Thymus (tissue), 11 donors: ENCODE results near the gene CLCN7. TPM values are rescaled to one million over a fixed set of nuclear protein-coding genes. Genes with fewer than 3 reads are reported as not detected.

Source experiments
- DNase-seq, 9 donors: peaks; one replicate each; pipeline ENCODE4 v3.0.0-alpha.2; 2013; ENCODE audit warnings: low spot score in 9 of 9, low read depth in 6 of 9, missing footprints in 1 of 9
- H3K27ac ChIP-seq, 2 donors: one replicate each; pipeline ENCODE4 v1.5.1; 2013; ENCODE audit warnings: control low read depth in 1 of 2, low read depth in 1 of 2, low read length in 1 of 2, mild to moderate bottlenecking in 1 of 2, moderate library complexity in 1 of 2
- H3K27me3 ChIP-seq, 2 donors: one replicate each; pipeline ENCODE4 v1.5.1; 2013; ENCODE audit warnings: low read length in 1 of 2; ENCODE audit not compliant: control insufficient read depth in 2 of 2, insufficient read depth in 1 of 2
- H3K36me3 ChIP-seq, 2 donors: one replicate each; pipeline ENCODE4 v1.5.1; 2013; ENCODE audit warnings: low read length in 1 of 2, mild to moderate bottlenecking in 1 of 2, moderate library complexity in 1 of 2; ENCODE audit not compliant: control insufficient read depth in 2 of 2, insufficient read depth in 2 of 2
- H3K4me1 ChIP-seq, 2 donors: one replicate each; pipeline ENCODE4 v1.5.1; 2013; ENCODE audit warnings: low read length in 2 of 2; ENCODE audit not compliant: control insufficient read depth in 2 of 2, insufficient read depth in 2 of 2
- H3K4me3 ChIP-seq, 2 donors: one replicate each; pipeline ENCODE4 v1.5.1; 2013; ENCODE audit warnings: low read length in 2 of 2, control low read depth in 1 of 2, mild to moderate bottlenecking in 1 of 2
- H3K9me3 ChIP-seq, 2 donors: one replicate each; pipeline ENCODE4 v1.5.1; 2013; ENCODE audit warnings: low read length in 1 of 2, mild to moderate bottlenecking in 1 of 2; ENCODE audit not compliant: control insufficient read depth in 2 of 2, insufficient read depth in 1 of 2
- WGBS: extraction: QIAGEN DNeasy Blood & Tissue Kit; methylation state at CpG from one replicate; pipeline ENCODE4 v1.1.7; 2013; 5-methylcytosine and 5-hydroxymethylcytosine counted together
- polyA plus RNA-seq: library from polyadenylated mRNA; stranded (reverse); fragments of 200-250 nt; gene quantifications from one replicate; pipeline ENCODE4 v1.2.3, GENCODE V29; 2013
- total RNA-seq: library from RNA; stranded (reverse); fragments of 120-200 nt; gene quantifications from one replicate; pipeline ENCODE4 v1.2.4, GENCODE V29; 2013
- donor health status: healthy.

Gene CLCN7
- total and polyA plus RNA-seq, 2 donors: 17.5 to 78.5 TPM

- DNase-seq: no peak
- Histone ChIP-seq H3K9me3 (no peaks in the 10 kb centered on the region), H3K4me3 (no peak overlapping the region), H3K4me1 (peaks cover 0 to 4% of the 10 kb centered on the region in 2 donors), H3K36me3 (peaks cover 0 to 15% of the 10 kb centered on the region in 2 donors), H3K27ac (no peak overlapping the region), H3K27me3 (no peaks in the 10 kb centered on the region)
- 97% methylated on average over 22 of the region's 22 CpGs for WGBS
Measured at GRCh38 chr16:1468426-1468810, 6.4 kb downstream of the CLCN7 start.

DNA sequence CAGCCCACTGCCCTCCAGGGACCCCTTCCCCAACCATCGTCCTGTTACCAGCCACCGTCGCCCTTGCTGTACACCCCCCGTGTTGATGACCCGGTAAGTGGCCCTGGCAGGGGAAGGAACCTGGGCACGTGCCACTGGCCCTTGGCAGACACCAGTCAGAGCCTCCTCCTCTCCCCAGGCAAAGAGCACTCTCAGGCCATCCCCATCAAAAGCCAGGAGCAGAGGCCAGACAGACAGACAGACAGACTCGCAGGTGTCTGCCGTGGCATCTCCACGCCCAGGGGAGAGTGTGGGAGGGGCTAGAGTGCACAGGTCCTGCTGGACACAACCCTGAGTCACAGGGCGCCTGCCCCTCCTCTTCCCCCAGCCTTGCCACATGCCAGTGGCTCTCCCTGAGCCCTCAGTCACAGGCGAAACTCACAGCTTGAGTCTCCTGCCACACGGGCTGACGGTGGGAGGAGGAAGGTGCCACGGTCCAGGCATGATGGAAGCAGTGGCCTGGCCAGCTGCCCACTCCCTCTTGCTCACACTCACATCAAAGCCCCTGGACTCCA lies 7.8 kb downstream of the CLCN7 start:
- H3K27me3 ChIP-seq: no peaks in the 10 kb centered on the region
- no peak overlapping the region for H3K27ac ChIP-seq
- peaks cover 0 to 19% of the 10 kb centered on the region in 2 donors for H3K36me3 ChIP-seq
- no peaks in the 10 kb centered on the region for H3K9me3 ChIP-seq
- H3K4me3 ChIP-seq: no peak overlapping the region
- 94% methylated on average over 14 of the region's 14 CpGs for WGBS
- no peak for DNase-seq
- H3K4me1 ChIP-seq: peaks cover 0 to 4% of the 10 kb centered on the region in 2 donors

- DNase-seq: no peak
- Histone ChIP-seq H3K4me1 (peaks cover 0 to 2% of the 10 kb centered on the region in 2 donors), H3K9me3 (no peaks in the 10 kb centered on the region), H3K27ac (no peak overlapping the region), H3K27me3 (no peaks in the 10 kb centered on the region), H3K4me3 (no peak overlapping the region), H3K36me3 (peaks cover 3 to 22% of the 10 kb centered on the region in 2 donors)
- WGBS: 97% methylated on average over 24 of the region's 24 CpGs
Measured at GRCh38 chr16:1466054-1466453, 8.8 kb downstream of the CLCN7 start.

- H3K27ac ChIP-seq: no peak overlapping the region
- WGBS: 99% methylated on average over 13 of the region's 13 CpGs
Measured at GRCh38 chr16:1465567-1465915, 9.3 kb downstream of the CLCN7 start.

DNA sequence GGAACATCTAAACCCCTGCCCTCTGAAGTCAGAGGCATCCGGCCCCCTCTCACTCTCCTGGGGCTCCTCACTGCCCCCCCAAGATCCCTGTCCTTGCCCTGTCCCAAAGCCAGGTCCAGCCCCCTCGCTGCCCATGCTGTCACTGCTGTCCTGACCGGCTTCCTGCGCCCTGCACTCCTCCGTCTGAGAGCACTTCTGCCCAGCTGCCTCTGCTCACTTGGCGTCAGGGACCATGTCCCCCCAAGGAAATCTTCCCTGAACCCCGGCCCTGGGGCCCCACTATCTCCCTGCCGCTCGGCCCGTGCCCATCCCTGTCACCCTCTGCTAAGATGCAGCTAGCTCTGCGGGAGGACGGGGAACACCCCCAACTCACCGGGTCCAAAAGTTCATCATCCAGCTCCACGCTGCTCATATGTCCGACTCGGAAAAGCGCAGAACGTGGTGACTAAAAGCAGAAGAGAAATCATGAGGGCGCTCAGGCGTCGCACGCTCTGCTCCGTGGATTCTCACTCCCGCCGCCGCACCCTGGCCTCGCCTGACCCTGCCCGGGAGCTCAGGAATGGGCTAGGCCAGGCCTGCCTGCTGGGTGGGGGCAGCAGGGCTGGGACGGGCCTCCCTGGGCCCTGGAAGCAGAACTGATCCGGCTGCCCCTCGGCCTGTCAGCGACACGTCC lies 9.8 kb downstream of the CLCN7 start:
- peaks cover 13 to 32% of the 10 kb centered on the region in 2 donors for H3K36me3 ChIP-seq
- no peaks in the 10 kb centered on the region for H3K4me1 ChIP-seq
- H3K4me3 ChIP-seq: no peak overlapping the region
- H3K27ac ChIP-seq: no peak overlapping the region
- no peak for DNase-seq
- H3K9me3 ChIP-seq: no peaks in the 10 kb centered on the region
- no peaks in the 10 kb centered on the region for H3K27me3 ChIP-seq
- 97% methylated on average over 33 of the region's 33 CpGs for WGBS

More at GRCh38 chr16:1465567-1465915, 9.3 kb downstream of the CLCN7 start:
- Histone ChIP-seq H3K4me3 (no peak overlapping the region), H3K9me3 (no peaks in the 10 kb centered on the region), H3K4me1 (no peaks in the 10 kb centered on the region), H3K36me3 (peaks cover 8 to 27% of the 10 kb centered on the region in 2 donors), H3K27me3 (no peaks in the 10 kb centered on the region)
- DNase-seq: no peak

- no peak overlapping the region for H3K4me3 ChIP-seq
- H3K9me3 ChIP-seq: no peaks in the 10 kb centered on the region
- WGBS: 97% methylated on average over 41 of the region's 41 CpGs
- H3K27me3 ChIP-seq: no peaks in the 10 kb centered on the region
- H3K4me1 ChIP-seq: no peaks in the 10 kb centered on the region
- H3K36me3 ChIP-seq: peaks cover 15 to 35% of the 10 kb centered on the region in 2 donors
- DNase-seq: no peak
- H3K27ac ChIP-seq: no peak overlapping the region
Measured at GRCh38 chr16:1464196-1464893, 10.5 kb downstream of the CLCN7 start.

- Histone ChIP-seq H3K27ac (no peak overlapping the region), H3K36me3 (peaks cover 32 to 60% of the 10 kb centered on the region in 2 donors), H3K27me3 (no peaks in the 10 kb centered on the region), H3K9me3 (no peaks in the 10 kb centered on the region), H3K4me3 (no peak overlapping the region), H3K4me1 (no peaks in the 10 kb centered on the region)
- DNase-seq: no peak
- 98% methylated on average over 24 of the region's 24 CpGs for WGBS
Measured at GRCh38 chr16:1461146-1461545, 13.7 kb downstream of the CLCN7 start.

GRCh38 chr16:1460602-1461138 lies 14.2 kb downstream of the CLCN7 start:
- H3K27ac ChIP-seq: no peak overlapping the region
- 99% methylated on average over 30 of the region's 30 CpGs for whole genome bisulfite sequencing
- no peaks in the 10 kb centered on the region for H3K4me1 ChIP-seq
- H3K4me3 ChIP-seq: no peak overlapping the region
- H3K27me3 ChIP-seq: no peaks in the 10 kb centered on the region
- DNase-seq: no peak
- no peaks in the 10 kb centered on the region for H3K9me3 ChIP-seq
- peaks cover 37 to 65% of the 10 kb centered on the region in 2 donors for H3K36me3 ChIP-seq

GRCh38 chr16:1459967-1460366 lies 14.9 kb downstream of the CLCN7 start:
- no peak for DNase-seq
- Histone ChIP-seq H3K27me3 (no peaks in the 10 kb centered on the region), H3K4me3 (no peak overlapping the region), H3K36me3 (peaks cover 44 to 70% of the 10 kb centered on the region in 2 donors), H3K4me1 (no peaks in the 10 kb centered on the region), H3K27ac (no peak overlapping the region), H3K9me3 (no peaks in the 10 kb centered on the region)
- 93% methylated on average over 10 of the region's 10 CpGs for WGBS
